Panc1 (cell line): ENCODE results near the gene MEGF10.

Experiments used
- TF ChIP-seq, protein P1 (sequence below): fragments of 450-650 bp; IDR thresholded peaks from 2 replicates; pipeline ENCODE4 v1.5.1; 2017; ENCODE audit warnings: mild to moderate bottlenecking
- TF ChIP-seq, protein P2 (sequence below), 2 experiments: IDR thresholded peaks; 2 replicates each; pipeline ENCODE4 v1.6.1; 2011 to 2012; ENCODE audit warnings: low read depth in 2 of 2, control low read depth in 1 of 2, low read length in 1 of 2, mild to moderate bottlenecking in 1 of 2, moderate library complexity in 1 of 2; ENCODE audit not compliant: insufficient read depth in 1 of 2

DNA sequence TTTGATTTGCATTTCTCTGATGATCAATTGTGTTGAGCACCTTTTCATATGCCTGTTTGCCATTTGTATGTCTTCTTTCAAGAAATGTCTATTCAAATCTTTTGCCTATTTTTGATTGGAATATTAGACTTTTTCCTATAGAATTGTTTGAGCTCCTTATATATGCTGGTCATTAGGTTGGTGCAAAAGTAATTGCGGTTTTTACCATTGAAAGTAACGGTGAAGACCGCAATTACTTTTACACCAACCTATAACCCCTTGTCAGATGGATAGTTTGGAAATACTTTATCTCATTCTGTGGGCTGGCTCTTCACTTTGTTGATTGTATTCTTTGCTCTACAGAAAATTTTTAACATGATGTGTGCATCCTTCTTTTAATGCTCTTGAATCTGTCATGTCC, 113.6 kb downstream of the MEGF10 start:
- TF ChIP-seq, protein P1, sequence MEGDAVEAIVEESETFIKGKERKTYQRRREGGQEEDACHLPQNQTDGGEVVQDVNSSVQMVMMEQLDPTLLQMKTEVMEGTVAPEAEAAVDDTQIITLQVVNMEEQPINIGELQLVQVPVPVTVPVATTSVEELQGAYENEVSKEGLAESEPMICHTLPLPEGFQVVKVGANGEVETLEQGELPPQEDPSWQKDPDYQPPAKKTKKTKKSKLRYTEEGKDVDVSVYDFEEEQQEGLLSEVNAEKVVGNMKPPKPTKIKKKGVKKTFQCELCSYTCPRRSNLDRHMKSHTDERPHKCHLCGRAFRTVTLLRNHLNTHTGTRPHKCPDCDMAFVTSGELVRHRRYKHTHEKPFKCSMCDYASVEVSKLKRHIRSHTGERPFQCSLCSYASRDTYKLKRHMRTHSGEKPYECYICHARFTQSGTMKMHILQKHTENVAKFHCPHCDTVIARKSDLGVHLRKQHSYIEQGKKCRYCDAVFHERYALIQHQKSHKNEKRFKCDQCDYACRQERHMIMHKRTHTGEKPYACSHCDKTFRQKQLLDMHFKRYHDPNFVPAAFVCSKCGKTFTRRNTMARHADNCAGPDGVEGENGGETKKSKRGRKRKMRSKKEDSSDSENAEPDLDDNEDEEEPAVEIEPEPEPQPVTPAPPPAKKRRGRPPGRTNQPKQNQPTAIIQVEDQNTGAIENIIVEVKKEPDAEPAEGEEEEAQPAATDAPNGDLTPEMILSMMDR, result no peak
- TF ChIP-seq, protein P2, sequence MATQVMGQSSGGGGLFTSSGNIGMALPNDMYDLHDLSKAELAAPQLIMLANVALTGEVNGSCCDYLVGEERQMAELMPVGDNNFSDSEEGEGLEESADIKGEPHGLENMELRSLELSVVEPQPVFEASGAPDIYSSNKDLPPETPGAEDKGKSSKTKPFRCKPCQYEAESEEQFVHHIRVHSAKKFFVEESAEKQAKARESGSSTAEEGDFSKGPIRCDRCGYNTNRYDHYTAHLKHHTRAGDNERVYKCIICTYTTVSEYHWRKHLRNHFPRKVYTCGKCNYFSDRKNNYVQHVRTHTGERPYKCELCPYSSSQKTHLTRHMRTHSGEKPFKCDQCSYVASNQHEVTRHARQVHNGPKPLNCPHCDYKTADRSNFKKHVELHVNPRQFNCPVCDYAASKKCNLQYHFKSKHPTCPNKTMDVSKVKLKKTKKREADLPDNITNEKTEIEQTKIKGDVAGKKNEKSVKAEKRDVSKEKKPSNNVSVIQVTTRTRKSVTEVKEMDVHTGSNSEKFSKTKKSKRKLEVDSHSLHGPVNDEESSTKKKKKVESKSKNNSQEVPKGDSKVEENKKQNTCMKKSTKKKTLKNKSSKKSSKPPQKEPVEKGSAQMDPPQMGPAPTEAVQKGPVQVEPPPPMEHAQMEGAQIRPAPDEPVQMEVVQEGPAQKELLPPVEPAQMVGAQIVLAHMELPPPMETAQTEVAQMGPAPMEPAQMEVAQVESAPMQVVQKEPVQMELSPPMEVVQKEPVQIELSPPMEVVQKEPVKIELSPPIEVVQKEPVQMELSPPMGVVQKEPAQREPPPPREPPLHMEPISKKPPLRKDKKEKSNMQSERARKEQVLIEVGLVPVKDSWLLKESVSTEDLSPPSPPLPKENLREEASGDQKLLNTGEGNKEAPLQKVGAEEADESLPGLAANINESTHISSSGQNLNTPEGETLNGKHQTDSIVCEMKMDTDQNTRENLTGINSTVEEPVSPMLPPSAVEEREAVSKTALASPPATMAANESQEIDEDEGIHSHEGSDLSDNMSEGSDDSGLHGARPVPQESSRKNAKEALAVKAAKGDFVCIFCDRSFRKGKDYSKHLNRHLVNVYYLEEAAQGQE (IDR thresholded peaks at IDR 0.05; ENCODE audit: insufficient read depth in 1 of 2, low read depth in 2 of 2, low read length in 1 of 2), result no peak
